Suprapubic skin (tissue), 3 donors: ENCODE data around the gene ESPN.

Experiments
- POLR2AphosphoS5 ChIP-seq, 3 donors: sonication (generic); formaldehyde crosslinking; IDR thresholded peaks; one replicate each; pipeline ENCODE4 v1.6.1; 2017; ENCODE audit warnings: antibody characterized with exemption in 3 of 3
- TF ChIP-seq, protein P1 (sequence below), 2 donors: fragments of 200-600 bp in 1 of 2; fragments of 450-650 bp in 1 of 2; sonication (generic) in 1 of 2; IDR thresholded peaks; one replicate each; pipeline ENCODE4 v1.5.1; 2016 to 2019; ENCODE audit warnings: antibody characterized with exemption in 2 of 2, mild to moderate bottlenecking in 1 of 2, moderate library complexity in 1 of 2

DNA sequence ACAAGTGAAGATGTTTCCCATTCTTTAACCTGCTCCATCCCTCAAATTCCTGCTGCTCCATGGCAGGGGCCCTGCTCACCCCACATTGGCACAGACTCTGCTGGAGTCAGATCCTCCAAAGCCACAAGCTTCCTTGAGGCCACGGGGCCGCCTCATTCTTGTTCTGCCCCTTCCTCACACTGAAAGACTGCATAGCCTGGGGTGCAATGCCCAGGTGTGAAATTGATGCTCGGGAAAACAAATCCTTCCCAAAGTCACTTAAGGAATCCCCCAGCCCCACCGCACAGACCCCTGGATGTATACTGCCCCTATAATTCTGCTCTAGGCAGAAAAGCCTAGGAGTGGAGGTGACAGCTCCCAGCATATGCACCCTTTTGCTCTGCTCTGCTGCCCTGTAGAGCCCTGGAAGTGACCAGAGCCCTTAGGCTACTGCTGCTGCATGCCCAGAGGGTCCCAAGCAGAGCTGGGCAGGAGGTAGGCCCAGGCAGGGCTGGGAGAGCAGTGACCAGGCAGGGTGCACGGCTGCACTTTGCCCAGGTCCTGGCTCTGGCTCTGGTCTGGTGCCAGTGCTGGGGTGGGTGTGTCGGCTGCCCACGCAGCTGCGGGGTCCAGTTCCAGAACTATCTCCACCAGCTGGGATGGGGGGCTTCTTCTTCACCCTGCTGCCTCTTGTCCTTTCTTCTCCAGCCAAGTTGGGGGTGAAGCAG lies 6.5 kb upstream of the ESPN start:
- TF ChIP-seq POLR2AphosphoS5 (IDR thresholded peaks at IDR 0.05): no peak
- TF ChIP-seq, protein P1, sequence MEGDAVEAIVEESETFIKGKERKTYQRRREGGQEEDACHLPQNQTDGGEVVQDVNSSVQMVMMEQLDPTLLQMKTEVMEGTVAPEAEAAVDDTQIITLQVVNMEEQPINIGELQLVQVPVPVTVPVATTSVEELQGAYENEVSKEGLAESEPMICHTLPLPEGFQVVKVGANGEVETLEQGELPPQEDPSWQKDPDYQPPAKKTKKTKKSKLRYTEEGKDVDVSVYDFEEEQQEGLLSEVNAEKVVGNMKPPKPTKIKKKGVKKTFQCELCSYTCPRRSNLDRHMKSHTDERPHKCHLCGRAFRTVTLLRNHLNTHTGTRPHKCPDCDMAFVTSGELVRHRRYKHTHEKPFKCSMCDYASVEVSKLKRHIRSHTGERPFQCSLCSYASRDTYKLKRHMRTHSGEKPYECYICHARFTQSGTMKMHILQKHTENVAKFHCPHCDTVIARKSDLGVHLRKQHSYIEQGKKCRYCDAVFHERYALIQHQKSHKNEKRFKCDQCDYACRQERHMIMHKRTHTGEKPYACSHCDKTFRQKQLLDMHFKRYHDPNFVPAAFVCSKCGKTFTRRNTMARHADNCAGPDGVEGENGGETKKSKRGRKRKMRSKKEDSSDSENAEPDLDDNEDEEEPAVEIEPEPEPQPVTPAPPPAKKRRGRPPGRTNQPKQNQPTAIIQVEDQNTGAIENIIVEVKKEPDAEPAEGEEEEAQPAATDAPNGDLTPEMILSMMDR (IDR thresholded peaks at IDR 0.05): no peak
